Islet of Langerhans (tissue), 1 donor: ENCODE measurements around the gene DOCK7.
"Not testable (repeated sequence)": the region's sequence is repeated elsewhere in the genome, so short reads cannot be mapped to it uniquely, and the experiment has no call there.

Experiments
- FAIRE-seq: peaks from one replicate; lab custom pipeline; 2011; peaks lifted over from hg19 to GRCh38; lab: Jason Lieb, UNC

The DOCK7 gene

GRCh38 chr1:62694479-62694878 lies 6.3 kb upstream of the DOCK7 start:
- not testable (repeated sequence) for FAIRE-seq

GRCh38 chr1:62693123-62693522 lies 4.9 kb upstream of the DOCK7 start:
- FAIRE-seq, result no peak

- no peak for FAIRE-seq
Measured at GRCh38 chr1:62691062-62691844, 3.1 kb upstream of the DOCK7 start.

GRCh38 chr1:62689524-62689923 lies 1.3 kb upstream of the DOCK7 start:
- no peak for FAIRE-seq

GRCh38 chr1:62688687-62689085 lies 500 bp upstream of the DOCK7 start:
- FAIRE-seq, result no peak

GRCh38 chr1:62687421-62687902 lies 724 bp downstream of the DOCK7 start:
- FAIRE-seq, result no peak

- no peak for FAIRE-seq
Measured at GRCh38 chr1:62686822-62687221, 1.4 kb downstream of the DOCK7 start.

GRCh38 chr1:62685431-62685859 lies 2.7 kb downstream of the DOCK7 start:
- no peak for FAIRE-seq

GRCh38 chr1:62682531-62682930 lies 5.7 kb downstream of the DOCK7 start:
- no peak for FAIRE-seq

- not testable (repeated sequence) for FAIRE-seq
Measured at GRCh38 chr1:62680992-62681391, 7.2 kb downstream of the DOCK7 start.

- FAIRE-seq, result not testable (repeated sequence)
Measured at GRCh38 chr1:62677822-62678221, 10.4 kb downstream of the DOCK7 start.

- FAIRE-seq, result no peak
Measured at GRCh38 chr1:62676611-62677356, 11.4 kb downstream of the DOCK7 start.

- no peak for FAIRE-seq
Measured at GRCh38 chr1:62673629-62674028, 14.6 kb downstream of the DOCK7 start.

- FAIRE-seq, result peak; percentile 64
Measured at GRCh38 chr1:62672029-62672428, 16.2 kb downstream of the DOCK7 start.

GRCh38 chr1:62654744-62655143 lies 33.4 kb downstream of the DOCK7 start:
- no peak for FAIRE-seq

- FAIRE-seq, result no peak
Measured at GRCh38 chr1:62652387-62652786, 35.8 kb downstream of the DOCK7 start.

GRCh38 chr1:62643283-62643682 lies 44.9 kb downstream of the DOCK7 start:
- FAIRE-seq, result no peak

- FAIRE-seq, result no peak
Measured at GRCh38 chr1:62637392-62638105, 50.6 kb downstream of the DOCK7 start.

- no peak for FAIRE-seq
Measured at GRCh38 chr1:62628506-62628905, 59.7 kb downstream of the DOCK7 start.

GRCh38 chr1:62625415-62625814 lies 62.8 kb downstream of the DOCK7 start:
- FAIRE-seq, result no peak

- FAIRE-seq, result no peak
Measured at GRCh38 chr1:62621907-62622306, 66.3 kb downstream of the DOCK7 start.

GRCh38 chr1:62613890-62614289 lies 74.3 kb downstream of the DOCK7 start:
- no peak for FAIRE-seq

GRCh38 chr1:62613325-62613727 lies 74.9 kb downstream of the DOCK7 start:
- no peak for FAIRE-seq
